Measurements from ENCODE around the gene C3orf18.

Gene C3orf18

DNA sequence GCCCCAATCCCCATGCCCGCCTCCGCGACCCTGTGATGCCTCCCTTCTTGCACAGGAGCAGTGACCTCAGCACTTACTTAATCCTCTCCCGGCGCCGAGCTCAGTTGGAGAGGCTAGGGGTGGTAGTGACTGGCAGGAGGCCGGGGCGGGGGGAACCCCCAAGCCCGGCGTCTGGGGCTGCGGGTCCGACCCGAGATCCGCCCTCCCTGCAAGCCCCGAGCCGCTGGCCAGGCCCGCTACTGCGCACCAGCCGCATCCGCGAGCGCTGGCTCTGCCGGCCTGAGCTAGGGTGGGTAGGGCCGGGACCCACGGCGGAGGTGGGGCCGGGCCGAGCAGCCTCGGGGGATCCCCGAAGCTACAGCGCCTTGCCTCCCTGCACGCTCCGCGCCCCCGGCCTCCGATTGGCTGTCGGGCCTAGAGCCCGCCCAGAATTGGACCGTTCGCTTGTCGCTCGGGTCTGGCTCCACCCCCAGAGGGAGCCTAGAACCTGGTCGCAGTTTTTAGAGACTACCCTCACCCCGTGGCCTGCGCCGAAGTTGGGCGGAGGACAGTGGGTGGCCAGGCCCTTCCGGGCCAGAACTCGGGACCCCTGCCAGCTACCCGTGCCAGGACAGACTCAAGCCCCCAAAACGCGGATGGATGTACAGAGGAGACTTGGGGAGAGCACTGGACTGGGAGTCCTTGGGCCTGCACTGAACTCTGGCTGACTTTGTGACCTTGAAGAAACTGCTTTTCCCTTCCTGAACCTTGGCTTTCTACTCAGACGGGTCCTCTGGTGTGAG lies at the start of gene C3orf18:
Gene C3orf18 (minus strand): TSS at position 362 of the 782 bp plus-strand sequence. CDS start 2,048 bp downstream, outside the sequence.
- DNase-seq (ENCODE audit: extremely low read depth in 1 of 2, low read depth in 1 of 2), result peak; percentile 84 to 90

DNA sequence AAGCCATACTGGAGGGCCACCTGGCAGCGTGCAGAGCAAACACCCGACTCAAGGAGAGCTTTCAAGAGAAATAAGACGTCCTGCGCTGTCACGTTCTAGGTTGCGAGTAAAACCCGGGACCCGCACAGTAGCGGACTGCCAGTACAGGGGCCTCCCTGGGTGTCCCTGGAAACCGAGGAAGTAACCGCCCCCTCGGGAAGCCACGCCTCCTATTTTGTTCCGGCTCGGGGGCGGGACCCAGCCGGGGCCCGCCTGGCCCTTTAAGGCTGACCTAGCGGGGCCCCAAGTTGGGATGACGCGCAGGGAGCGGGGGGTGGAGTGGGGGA lies 49.2 kb upstream of the C3orf18 start:
- peak; percentile 81 to 90 for DNase-seq (ENCODE audit: extremely low read depth in 1 of 2, low read depth in 1 of 2)

DNA sequence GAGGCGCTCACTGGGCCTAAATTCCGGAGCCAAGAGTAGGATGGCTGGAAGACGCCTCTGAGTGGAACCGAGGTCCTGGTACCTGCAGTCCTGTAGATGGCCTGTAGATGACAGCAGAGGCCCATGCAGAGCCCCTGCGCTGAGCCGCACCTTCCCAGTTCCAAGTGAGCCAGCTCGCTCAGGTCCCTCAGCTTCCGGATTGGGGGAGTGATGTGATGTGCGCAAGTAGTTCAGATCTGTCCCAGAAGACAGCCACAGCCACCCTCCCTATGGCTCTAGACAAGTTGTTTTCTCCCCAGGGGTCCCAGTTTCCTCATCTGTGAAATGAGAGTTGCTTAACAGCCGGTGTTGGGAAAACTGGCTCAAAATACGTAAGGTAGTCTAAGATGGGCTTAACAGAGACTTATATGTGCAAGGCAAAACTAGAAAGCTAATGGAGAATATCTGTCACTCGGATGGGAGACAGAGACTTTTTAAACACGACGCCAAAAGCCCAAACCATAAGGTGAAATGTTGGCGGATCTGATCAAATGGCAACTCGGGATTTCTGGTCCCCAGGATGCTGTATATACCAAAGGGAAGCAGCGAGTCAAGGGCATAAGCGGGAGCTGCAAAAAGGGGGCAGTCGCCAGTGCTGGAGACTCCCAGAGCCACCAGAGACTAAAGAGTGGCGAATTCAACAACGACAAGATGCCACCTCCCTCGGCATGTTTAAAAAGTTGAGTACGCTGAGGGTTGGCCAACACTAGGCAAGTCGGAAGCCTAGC lies 48.6 kb upstream of the C3orf18 start:
- peak; percentile 68 for DNase-seq (ENCODE audit: extremely low read depth in 1 of 2, low read depth in 1 of 2)

DNA sequence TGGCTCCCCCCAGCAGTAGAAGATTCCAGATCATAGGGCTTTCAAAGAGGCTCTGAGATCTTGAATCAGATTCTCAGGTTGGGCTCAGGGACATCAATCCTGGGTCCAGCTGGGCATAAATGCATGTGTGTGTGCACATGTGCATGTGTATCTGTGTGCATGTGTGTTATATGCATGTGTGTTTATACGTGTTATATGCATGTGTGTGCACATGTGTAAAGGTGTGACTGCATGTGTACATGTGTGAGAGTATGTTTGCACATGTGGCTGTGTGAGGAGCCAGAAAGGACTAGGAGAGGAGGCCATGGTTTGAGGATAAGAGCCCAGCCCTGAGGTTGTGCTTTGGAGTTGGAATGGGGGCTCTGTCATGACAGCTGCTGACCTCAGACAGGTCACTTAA lies 47.6 kb upstream of the C3orf18 start:
- DNase-seq (ENCODE audit: extremely low read depth in 1 of 2, low read depth in 1 of 2), result no peak

DNA sequence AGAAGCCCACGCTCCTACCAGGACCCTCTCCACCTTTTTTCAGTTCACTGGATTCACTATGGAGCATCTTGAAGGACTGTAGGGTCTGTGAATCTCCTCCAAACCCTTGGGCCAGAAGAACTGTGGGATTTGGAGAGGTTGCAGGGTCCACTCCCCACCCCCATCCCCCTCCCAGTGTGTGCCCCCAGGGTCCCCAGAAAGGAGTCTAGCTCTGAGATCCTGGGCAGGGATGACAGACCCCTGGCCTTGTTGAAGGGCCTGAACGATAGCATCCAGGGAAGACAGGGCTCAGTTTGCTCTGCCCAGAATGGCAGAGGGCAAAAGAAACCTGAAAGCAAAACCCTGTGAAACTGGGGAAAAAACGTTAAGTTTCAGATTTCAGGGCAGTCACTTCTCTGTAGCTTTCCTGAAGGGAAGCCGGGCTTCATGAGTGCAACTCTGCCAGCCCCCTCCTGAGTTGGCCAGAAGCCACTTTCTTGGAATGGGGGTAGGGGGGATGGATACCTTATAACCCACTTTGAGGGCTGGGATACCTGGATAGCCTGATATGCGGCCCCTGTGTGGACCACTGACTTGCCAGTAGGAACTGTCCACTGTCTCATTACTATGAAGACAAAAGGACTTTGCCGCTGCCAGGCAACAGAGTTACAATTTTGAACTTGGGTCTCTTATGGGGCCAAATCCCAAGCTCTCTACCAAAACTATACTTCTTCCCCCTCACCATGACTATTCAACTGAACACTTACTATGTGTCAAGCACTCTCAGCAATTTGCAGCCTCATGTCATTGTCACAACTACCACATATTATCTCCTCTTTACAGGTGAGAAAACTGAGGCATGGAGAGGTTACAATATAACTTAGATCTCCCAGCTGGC lies 45.7 kb upstream of the C3orf18 start:
- DNase-seq (ENCODE audit: extremely low read depth in 1 of 2, low read depth in 1 of 2), result no peak

DNA sequence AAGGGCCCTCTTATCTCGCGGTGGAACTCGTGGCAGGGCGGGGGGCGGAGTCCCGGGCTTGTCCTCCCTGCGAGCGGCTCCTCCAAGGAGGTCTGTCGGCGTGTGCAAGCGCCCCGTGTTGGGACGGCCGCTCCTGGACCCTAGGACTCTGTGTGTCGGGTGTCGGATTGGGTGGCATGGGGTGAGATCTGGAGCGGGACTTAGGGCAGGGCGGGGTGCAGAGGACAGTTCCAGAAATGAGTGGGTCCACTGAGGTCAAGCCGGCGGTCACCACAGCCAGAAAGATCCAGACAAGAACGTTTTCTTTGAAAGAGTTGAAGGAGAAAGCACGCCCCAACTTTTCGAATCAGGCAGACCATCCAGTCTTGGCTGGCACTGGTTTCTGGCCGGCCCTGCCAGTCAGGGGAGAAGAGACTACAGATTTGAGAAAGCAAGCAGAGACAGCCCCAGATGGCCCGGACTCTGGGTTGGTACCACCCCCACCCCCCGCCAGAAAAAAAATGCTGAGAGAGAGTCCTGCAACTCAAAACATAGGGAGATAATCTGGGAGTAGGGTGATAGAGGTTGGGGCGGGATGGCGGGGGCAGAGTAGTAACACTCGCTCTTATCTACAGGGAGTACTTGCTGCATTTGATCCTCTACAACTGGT lies 44.8 kb upstream of the C3orf18 start:
- no peak for DNase-seq (ENCODE audit: extremely low read depth in 1 of 2, low read depth in 1 of 2)

DNA sequence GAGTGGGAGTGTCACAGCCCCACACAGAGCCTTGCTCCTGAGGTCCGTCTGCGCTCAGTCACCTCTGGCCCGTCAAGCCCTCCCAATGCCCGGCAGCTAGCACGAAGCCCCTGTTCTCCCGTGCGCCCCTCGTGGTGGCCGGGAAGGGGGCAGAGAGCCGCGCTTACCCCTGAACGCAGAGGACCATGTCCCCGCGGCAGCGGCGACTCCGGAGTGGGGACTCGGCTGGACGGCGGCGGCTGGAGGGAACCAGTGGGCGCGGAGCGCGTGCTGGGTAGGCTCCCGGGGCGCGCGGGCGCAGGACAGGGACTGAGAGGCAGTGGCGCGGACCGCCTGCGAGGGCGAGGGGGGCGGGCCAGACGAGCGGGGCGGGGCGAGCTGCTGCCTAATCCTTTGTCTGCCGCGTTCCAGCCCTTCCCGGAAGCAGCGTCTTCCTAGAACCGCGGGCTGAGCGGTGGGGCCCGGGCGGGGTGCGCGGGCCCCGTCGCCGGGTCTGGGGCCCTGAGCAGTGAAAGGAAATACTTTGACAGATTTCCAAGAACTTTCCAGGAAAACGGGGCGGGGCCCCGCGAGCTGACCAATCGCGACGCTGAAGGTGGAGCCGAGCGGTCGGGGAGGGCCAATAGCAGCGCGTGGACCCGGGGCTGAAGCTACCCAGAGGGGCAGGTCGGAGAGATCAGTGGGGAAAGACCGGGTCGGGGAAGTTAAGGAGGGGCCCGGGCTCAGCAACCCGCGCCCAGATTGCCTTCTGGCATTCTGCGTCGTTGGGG lies 44.1 kb upstream of the C3orf18 start, which contains the start of gene CISH:
Gene CISH (minus strand): TSS at position 311 of the 770 bp plus-strand sequence. CDS start 124 bp downstream, at position 187.
- peak; percentile 87 to 91 for DNase-seq (ENCODE audit: extremely low read depth in 1 of 2, low read depth in 1 of 2)

DNA sequence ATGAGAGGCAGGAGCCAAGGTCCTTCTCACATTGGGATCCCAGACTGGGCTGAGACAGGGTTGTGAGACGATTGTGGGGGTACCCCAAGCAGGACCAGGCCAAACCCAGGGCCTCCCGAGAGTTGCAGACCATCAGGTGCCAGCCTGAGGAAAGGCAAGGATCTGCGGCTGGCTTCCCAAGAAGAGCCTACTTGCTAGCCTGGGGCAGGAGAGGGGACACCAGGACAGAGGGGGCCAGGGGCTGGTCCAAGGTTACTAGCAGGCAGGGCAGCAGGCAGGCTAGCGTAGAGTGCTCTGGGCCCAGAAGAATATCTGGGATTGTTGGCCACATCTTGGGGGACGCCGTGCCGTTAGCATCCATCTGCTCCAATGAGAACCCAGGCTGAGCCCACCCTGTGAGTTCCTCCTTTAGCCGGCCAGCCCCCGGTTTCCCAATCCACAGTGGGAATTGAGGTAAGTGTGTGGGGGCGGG lies 43.5 kb upstream of the C3orf18 start:
- DNase-seq (ENCODE audit: extremely low read depth in 1 of 2, low read depth in 1 of 2), result no peak

DNA sequence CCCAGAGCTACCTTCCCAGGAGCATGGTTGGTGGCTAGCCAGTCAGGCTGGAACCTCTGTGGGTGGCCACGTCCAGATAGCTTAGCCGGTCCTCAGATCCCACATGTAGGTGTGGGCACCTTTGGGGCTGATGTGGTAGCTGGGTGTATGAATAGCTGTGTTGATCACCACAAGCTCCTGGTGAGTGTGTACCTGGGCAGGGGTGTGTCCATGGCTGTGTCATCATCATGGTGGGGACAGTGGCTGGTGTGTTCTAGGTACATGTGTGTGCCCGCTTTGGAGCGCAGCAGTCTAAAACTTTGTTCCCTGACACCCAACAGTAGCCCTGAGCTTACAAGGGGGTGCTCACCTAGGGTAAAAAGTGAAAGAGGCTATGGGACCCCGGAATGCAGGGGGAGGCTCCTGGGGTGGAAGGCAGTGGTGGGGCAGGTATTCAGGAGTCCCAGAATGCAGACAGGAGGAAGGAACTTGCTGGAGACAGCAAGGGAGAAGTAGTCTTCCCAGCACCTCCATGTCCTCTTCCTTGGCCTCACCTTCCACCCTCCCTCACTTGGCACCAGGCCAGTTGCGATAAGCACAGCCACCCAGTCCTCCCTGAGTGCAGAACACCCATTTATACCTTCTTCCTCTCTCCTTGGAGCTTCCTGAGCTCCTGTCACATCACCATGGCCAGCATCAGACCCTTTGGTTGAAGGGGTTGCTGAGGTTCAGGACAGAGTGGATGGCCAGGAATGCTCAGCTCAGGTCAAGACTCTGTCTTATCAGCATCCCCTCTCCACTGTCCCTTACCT lies 42.8 kb upstream of the C3orf18 start:
- DNase-seq (ENCODE audit: extremely low read depth in 1 of 2, low read depth in 1 of 2), result no peak

DNA sequence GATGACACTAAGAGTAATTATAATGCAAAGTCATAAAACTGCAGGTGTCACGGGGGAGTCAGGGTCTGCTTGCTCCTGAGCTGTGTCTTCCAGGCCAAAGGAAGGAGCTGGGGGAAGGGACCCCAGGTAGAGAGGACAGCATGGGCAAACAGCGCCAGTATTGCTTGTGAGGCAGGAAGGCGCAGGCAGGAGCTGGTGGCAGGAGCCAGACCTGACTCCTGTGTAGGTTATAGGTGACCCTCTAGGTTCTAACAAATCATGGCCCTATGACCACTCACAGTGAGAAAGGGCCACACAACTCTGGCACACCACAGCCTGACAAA lies 42.2 kb upstream of the C3orf18 start:
- DNase-seq (ENCODE audit: extremely low read depth in 1 of 2, low read depth in 1 of 2), result no peak

DNA sequence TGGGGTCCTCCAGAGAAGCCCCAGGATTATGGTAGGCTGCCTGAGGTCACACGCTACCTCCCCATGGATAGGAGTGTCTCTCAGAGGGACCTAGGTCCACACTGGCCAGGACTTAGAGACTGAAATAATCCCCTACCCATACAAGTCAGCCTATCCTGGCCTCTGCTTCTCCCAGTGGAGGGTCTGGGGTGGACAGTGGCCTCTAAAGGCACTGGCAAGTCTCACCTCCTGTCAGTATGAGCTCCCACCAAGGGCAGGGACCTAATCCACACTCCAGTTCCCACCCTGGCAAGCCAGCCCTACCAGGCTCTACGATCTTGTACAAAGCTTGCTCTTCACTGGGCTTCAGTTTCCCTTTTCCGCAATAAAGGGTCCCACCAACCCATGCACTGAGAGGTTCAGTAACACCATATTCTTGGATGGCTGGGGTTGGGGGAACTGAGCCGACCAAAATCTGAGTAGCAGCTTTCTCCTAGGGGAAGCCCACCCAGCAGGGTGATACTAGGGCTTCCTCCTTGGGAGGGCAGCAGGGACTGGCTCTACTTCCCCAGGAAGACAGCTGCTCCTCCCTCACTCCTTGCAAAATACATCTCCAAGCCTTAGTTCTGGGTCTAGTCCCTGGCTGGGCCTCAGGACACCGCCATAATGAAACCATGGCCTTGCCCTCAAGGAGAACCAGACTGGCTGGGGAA lies 41.7 kb upstream of the C3orf18 start:
- DNase-seq (ENCODE audit: extremely low read depth in 1 of 2, low read depth in 1 of 2), result no peak

DNA sequence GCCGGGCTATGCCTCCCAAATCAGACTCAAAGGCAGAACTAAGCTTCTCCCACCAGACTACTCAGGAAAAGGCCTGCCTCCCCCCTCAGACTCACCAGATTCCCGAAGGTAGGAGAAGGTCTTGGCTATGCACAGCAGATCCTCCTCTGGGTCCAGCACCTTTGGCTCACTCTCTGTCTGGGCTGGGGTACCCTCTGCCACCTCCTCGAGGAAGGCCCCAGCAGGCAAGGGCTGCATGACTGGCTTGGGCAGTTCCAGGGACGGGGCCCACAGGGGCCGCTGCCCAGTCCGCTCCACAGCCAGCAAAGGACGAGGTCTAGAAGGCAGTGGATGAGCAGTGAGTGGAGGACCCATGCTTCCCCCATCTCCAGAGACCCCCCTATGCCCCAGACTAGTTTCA lies 40.7 kb upstream of the C3orf18 start:
- DNase-seq (ENCODE audit: extremely low read depth in 1 of 2, low read depth in 1 of 2), result no peak

DNA sequence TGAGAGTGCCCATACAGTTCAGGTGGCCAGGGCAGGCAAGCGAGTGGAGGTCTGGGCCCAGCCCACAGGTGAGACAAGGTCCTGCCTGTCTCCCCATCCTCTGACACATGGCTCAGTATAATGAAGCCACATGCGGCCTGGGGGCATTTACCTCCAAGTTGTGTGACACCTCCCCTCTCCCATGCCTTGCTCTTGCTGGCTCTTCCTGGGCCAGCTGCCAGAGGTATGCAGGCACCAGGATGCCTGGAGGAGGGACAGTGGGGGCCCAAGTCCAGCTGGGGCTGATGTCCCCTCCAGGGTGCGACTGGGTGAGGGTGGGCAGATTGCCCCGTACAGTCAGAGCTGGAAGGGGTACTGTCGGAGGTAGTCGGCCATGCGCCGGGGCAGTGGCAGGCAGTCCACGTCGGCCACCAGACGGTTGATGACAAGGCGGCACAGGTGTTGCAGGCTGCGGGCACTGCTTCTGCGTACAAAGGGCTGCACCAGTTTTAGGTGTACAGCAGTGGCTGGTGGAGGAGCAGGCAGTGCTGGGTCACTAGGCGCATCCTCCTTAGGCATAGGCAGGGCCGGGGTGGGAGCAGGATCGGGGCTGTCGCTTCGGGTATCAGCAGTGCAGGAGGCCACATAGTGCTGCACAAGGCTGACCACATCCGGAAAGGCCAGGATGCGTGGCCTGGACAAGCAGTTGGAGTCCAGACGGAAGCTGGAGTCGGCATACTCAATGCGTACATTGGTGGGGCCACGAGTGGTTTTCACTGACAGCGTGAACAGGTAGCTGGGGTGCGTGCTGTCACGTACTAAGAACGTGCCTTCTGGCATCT lies 39.9 kb upstream of the C3orf18 start:
- DNase-seq (ENCODE audit: extremely low read depth in 1 of 2, low read depth in 1 of 2), result no peak

DNA sequence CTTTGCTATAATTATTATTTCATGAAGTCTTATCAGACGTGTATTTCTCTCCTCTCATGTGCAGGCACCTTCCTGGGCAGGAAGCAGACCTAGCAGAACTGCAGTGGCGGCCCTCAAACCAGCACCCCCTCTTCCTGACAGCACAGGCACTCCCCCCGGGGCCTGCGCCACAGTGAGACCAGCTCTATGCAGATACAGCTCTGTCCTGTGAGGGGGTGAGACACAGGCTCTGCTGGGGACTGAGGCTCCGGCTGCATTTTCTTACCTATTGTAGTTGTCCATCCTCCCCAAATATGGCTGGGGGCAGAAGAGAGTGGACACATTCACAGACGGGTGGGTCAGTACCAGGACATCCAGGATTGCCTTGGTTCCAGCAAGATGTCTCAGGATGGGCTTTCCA lies 39.0 kb upstream of the C3orf18 start:
- no peak for DNase-seq (ENCODE audit: extremely low read depth in 1 of 2, low read depth in 1 of 2)

DNA sequence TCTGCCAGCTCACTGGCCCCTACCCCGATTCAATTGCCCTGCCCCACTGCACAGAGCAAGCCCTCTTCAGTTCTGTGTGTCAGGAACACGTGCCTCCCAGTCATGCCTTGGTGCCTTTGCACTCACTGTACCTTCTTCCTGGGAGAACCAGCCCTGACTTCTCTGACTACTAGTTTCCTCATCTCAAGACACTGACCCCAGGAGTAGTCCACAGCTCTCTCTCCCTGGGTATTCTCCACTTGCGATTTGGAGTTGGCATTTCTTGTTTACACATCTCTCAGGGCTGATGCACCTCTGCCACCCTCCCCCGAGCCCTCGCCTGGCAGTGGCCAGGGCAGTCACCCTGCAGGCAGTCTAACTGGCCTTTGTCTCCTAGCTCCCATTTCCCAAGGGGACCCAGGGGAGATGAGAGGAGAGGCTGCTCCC lies 38.4 kb upstream of the C3orf18 start:
- DNase-seq (ENCODE audit: extremely low read depth in 1 of 2, low read depth in 1 of 2), result no peak

DNA sequence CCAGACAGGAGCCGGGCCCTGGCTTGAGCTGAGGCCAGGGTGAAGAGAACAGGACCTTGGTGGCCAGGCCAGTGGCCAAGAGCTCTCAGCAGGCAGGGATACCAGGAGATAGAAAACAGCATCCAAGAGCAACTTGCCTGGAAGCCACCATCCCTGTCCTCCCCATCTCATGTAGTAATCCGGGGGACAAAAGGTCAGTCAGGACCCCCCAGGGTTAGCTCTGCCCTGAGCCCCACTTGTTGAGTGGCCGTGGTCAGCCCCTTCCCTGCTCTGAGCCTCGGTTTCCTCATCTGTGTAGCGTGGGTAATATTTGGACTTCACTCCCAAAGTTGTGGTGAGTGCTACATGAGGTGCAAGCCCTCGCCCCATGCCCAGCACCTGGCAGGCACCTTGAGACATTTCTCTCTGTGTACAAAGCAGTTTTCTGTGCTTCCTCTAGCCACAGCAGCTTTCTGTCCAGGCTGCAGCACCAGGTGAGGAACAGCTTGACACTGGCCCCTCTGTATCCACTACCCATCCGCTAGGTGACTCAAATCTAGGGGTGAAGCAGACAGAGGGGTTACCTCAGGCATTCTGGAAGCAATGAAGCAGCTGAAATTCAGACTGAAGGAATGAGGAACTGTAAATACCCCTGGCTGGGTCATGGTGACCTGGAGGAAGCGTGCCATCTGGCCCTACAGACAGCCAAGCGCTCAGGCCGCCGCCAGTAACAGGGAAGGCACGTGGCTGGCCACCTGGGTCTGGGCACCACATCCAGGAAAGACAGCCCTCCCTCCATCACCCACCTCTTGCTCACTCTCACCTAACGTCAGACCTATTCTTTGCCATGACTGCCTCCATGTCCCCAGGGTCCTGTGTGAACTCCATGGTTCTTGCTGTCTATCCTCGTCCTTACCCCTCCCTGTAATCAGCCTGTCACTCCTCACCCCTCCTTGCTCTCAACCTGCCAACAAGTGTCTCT lies 37.4 kb upstream of the C3orf18 start:
- no peak for DNase-seq (ENCODE audit: extremely low read depth in 1 of 2, low read depth in 1 of 2)
